HepG2 (cell line): ENCODE data around the gene WIZ. TPM values are rescaled to one million over a fixed set of nuclear protein-coding genes. Genes with fewer than 3 reads are reported as not detected.
A peak's percentile ranks its signal among the peaks of the same experiment; 100 is the strongest.

Experiments
- ATAC-seq: fragments of 200-7000 bp; cut with Tn5 transposase; 3 replicates; pipeline ENCODE4 v1.9.1; 2020; ENCODE audit warnings: mild to moderate bottlenecking, moderate library complexity
- BruUV-seq: library from RNA; stranded (reverse); fragments of 400-500 nt; replicated peaks from 2 replicates; lab custom pipeline; 2021; lab: Mats Ljungman, UMichigan
- CTCF ChIA-PET: fragments of 300-600 bp; formaldehyde crosslinking; extraction: SDS; loops from one replicate; lab custom pipeline; 2021; ENCODE audit warnings: low total read pairs, inconsistent platforms, low intra/inter-chr PET ratio; lab: Yijun Ruan, JAX
- POLR2A ChIA-PET: fragments of 350-600 bp; sonication (Branson Sonifier 250); formaldehyde crosslinking; loops from one replicate; lab custom pipeline; 2020; ENCODE audit warnings: antibody characterized with exemption, inconsistent platforms; lab: Yijun Ruan, JAX
- DNase-seq: peaks from one replicate; pipeline ENCODE4 v3.0.0-alpha.2; 2015; ENCODE audit warnings: low spot score
- FAIRE-seq: peaks from 3 replicates; lab custom pipeline; 2011; peaks lifted over from hg19 to GRCh38; lab: Jason Lieb, UNC
- H2AFZ ChIP-seq: one replicate; pipeline ENCODE4 v1.6.1; 2011; ENCODE audit warnings: low read length, inconsistent platforms
- H3K27ac ChIP-seq: fragments of 300-600 bp; 3 replicates; pipeline ENCODE4 v1.8.0; 2011; ENCODE audit warnings: mixed run types, mild to moderate bottlenecking, mixed read lengths, low read length, inconsistent platforms; ENCODE audit not compliant: insufficient read depth; ENCODE audit errors: extremely low read length
- H3K27me3 ChIP-seq, 2 experiments: fragments of 200-600 bp in 1 of 2; 2 replicates in 1 of 2; 3 replicates in 1 of 2; pipeline versions ENCODE4 v1.6.0 to v1.8.0; 2011; ENCODE audit warnings: low read length in 2 of 2, mild to moderate bottlenecking in 2 of 2, moderate library complexity in 2 of 2, inconsistent platforms in 1 of 2; ENCODE audit not compliant: insufficient read depth in 2 of 2, control insufficient read depth in 1 of 2
- H3K36me3 ChIP-seq, 2 experiments: fragments of 200-600 bp in 1 of 2; replicated peaks in 1 of 2; 2 replicates in 1 of 2; 3 replicates in 1 of 2; pipeline versions ENCODE4 v1.5.1 to v1.8.0; 2011; ENCODE audit warnings: low read length in 2 of 2, inconsistent platforms in 1 of 2; ENCODE audit not compliant: insufficient read depth in 2 of 2, control insufficient read depth in 1 of 2
- H3K4me1 ChIP-seq: 2 replicates; pipeline ENCODE4 v1.5.1; 2012; ENCODE audit warnings: low read length, inconsistent platforms; ENCODE audit not compliant: insufficient read depth
- H3K4me2 ChIP-seq: 2 replicates; pipeline ENCODE4 v1.6.0; 2011; ENCODE audit warnings: low read depth, low read length, inconsistent platforms
- H3K4me3 ChIP-seq, 3 experiments: fragments of 200-600 bp in 1 of 3; sonication (generic), shearing (Covaris generic) in 1 of 3; replicated peaks in 1 of 3; 2 replicates each; pipeline ENCODE4 v1.5.1; 2011 to 2016; ENCODE audit warnings: low read length in 3 of 3, inconsistent platforms in 2 of 3, low read depth in 2 of 3, mild to moderate bottlenecking in 2 of 3, control low read depth in 1 of 3, mixed read lengths in 1 of 3; ENCODE audit not compliant: insufficient read depth in 1 of 3
- H3K79me2 ChIP-seq: one replicate; pipeline ENCODE4 v1.6.1; 2011; ENCODE audit warnings: low read length, inconsistent platforms; ENCODE audit not compliant: insufficient read depth
- H3K9ac ChIP-seq: 2 replicates; pipeline ENCODE4 v1.6.0; 2011; ENCODE audit warnings: mild to moderate bottlenecking, low read depth, low read length, inconsistent platforms; ENCODE audit not compliant: insufficient read depth
- H3K9me3 ChIP-seq: 2 replicates; pipeline ENCODE4 v1.5.1; 2012; ENCODE audit warnings: mild to moderate bottlenecking, low read length
- H4K20me1 ChIP-seq: 2 replicates; pipeline ENCODE4 v1.6.0; 2011; ENCODE audit warnings: inconsistent platforms, mild to moderate bottlenecking, low read length, moderate library complexity; ENCODE audit not compliant: insufficient read depth
- AGO2 ChIP-seq: fragments of 200-400 bp; formaldehyde crosslinking; optimal IDR thresholded peaks from 2 replicates; pipeline ENCODE3; 2017; ENCODE audit warnings: mild to moderate bottlenecking, low read depth, low read length, moderate library complexity
- KLF9 ChIP-seq: IDR thresholded peaks from 2 replicates; pipeline ENCODE4 v1.6.1; 2016; ENCODE audit warnings: low read depth
- PLRG1 ChIP-seq: fragments of 450-650 bp; conservative IDR thresholded peaks from 2 replicates; pipeline ENCODE4 v1.6.1; 2016
- RBM22 ChIP-seq: fragments of 200-400 bp; formaldehyde crosslinking; optimal IDR thresholded peaks from 2 replicates; pipeline ENCODE3; 2017; ENCODE audit warnings: mild to moderate bottlenecking, low read length, moderate library complexity
- ZNF883 ChIP-seq: sonication (generic); formaldehyde crosslinking; IDR thresholded peaks from 2 replicates; pipeline ENCODE4 v1.5.1; 2020; ENCODE audit warnings: mild to moderate bottlenecking, missing genetic modification reagents; ENCODE audit errors: not compliant biosample characterization
- WGBS: methylation state at CpG from one replicate; pipeline ENCODE4 v1.1.6; 2017; ENCODE audit warnings: low lambda C conversion rate; 5-methylcytosine and 5-hydroxymethylcytosine counted together
- in situ Hi-C: cut with HindIII; loops from 2 replicates; pipeline ENCODE4 v1.10.0; 2017; ENCODE audit warnings: low pct_unique_long_range_greater_than_20kb; ENCODE audit not compliant: extremely low pct_ligation_motif_present
- intact Hi-C: fragments of 100-400 bp; cut with micrococcal nuclease; formaldehyde crosslinking; loops from one replicate; pipeline ENCODE4 v1.10.0; 2022; ENCODE audit not compliant: unreplicated experiment
- polyA plus RNA-seq, 8 experiments: library from polyadenylated mRNA; depleted of rRNA in 3 of 8; stranded (reverse) in 7 of 8; unstranded in 1 of 8; fragments of >200 nt; fragmentation: Illumina TruSeq in 4 of 8; extraction: Trizol in 4 of 8; gene quantifications; 2 replicates each; pipeline versions ENCODE4 v1.2.1 to v1.2.3, GENCODE V29; 2011 to 2016; ENCODE audit warnings: low read depth in 4 of 8, missing spikeins in 1 of 8, mixed read lengths in 1 of 8; ENCODE audit not compliant: insufficient read depth in 1 of 8
- total RNA-seq, 5 experiments: library from RNA; depleted of rRNA; stranded (reverse); fragments of >200 nt; fragmentation: Illumina TruSeq; extraction: Trizol; gene quantifications; 2 replicates each; pipeline ENCODE4 v1.2.3, GENCODE V29; 2016; ENCODE audit warnings: low read depth in 1 of 5

WIZ gene
- total and polyA plus RNA-seq, 2 of the 13 experiments (the other 11 are each of a cell fraction or from before 2014, with no cell fraction given) = 4.7 to 4.8 TPM

DNA sequence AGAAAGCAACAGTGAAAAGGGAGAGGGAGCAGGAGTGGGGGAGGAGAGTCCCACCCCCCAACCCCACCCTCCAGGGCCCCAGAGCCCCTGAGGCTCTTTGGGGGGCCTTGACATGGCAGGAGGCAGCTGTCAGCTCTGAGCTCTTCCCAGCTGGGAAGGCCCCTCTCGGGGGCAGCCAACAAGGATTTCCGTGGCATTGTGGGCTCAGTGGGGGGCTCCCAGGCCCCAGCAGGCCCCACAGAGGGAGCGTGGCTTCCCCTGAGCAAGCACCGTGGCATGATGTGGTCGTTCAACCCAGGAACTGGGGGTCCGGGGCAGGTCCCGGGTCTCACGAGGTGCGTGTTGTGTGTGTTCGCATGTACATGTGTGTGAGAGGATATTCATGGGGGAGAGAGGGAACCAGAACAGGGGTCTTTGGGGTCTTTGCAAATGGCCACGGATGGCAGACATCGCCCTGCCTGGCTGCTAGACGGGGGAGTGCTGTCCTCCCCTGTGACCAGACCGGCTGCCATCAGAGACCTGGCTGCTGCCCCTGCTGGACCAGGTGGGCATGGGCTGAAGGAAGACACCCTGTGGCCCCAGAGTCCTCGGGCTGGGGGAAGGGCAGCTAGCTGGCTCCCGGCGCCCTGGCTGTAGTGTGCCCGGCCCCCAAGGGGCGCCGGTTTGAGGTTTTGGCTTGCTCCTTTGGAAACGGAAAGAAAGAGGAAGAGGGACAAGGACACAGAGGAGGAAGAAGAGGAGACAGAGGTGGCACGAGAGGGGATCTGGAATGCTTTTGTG, 27.3 kb downstream of the WIZ start:
- FAIRE-seq (no peak), DNase-seq (no peak), ATAC-seq (no peak)
- Histone ChIP-seq H3K27me3 (no peaks in the 10 kb centered on the region; a peak in 1 of 5 replicates), H3K9ac (no peak overlapping the region), H3K36me3 (peaks cover 25 to 34% of the 10 kb centered on the region in 2 experiments; a peak in 4 of 5 replicates), H3K79me2 (peaks cover 14% of the 10 kb centered on the region), H4K20me1 (peaks cover 4% of the 10 kb centered on the region; the same call in 1 of the 2 replicates), H3K4me3 (no peak overlapping the region), H2AFZ (no peak overlapping the region), H3K4me1 (peaks cover 3% of the 10 kb centered on the region), H3K9me3 (no peaks in the 10 kb centered on the region; the same call in 1 of the 2 replicates), H3K27ac (no peak overlapping the region), H3K4me2 (no peak overlapping the region)
- TF ChIP-seq KLF9 (CRISPR knock-in tag) (no peak), ZNF883 (CRISPR knock-in tag) (no peak), AGO2 (peak; percentile 67)
- in situ Hi-C loops = loop anchor here (10.0 kb wide), 1 partner anchor 132 kb away; no protein-coding TSS in a partner anchor
- WGBS = 97% methylated on average over 21 of the region's 22 CpGs
- POLR2A ChIA-PET = no interaction called here
- no TSS peak for BruUV-seq
- CTCF ChIA-PET = no interaction called here
- intact Hi-C loops = no loop called here

GRCh38 chr19:15421721-15422260, 28.0 kb downstream of the WIZ start:
- no peak overlapping the region for H3K4me3 ChIP-seq
- FAIRE-seq = no peak
- TF ChIP-seq PLRG1 = no peak
- peak; percentile 77 for TF ChIP-seq RBM22
- H3K4me2 ChIP-seq = no peak overlapping the region
- H3K27me3 ChIP-seq = no peaks in the 10 kb centered on the region; a peak in 1 of 5 replicates
- no peak for ATAC-seq
- H3K9ac ChIP-seq = no peak overlapping the region
- BruUV-seq = no TSS peak
- WGBS = 97% methylated on average over 15 of the region's 15 CpGs
- H3K4me1 ChIP-seq = peaks cover 10% of the 10 kb centered on the region
- ChIA-PET CTCF (no interaction called here), POLR2A (no interaction called here)
- in situ Hi-C loops (loop anchor here (10.0 kb wide), 1 partner anchor 133 kb away; no protein-coding TSS in a partner anchor), intact Hi-C loops (no loop called here)
- no peak overlapping the region for H2AFZ ChIP-seq
- no peak for DNase-seq
- H3K36me3 ChIP-seq = peaks cover 21 to 27% of the 10 kb centered on the region in 2 experiments; a peak in 4 of 5 replicates
- H3K27ac ChIP-seq = no peak overlapping the region
- peaks cover 21% of the 10 kb centered on the region for H3K79me2 ChIP-seq
- H4K20me1 ChIP-seq = peaks cover 8% of the 10 kb centered on the region; the same call in 1 of the 2 replicates
- H3K9me3 ChIP-seq = no peaks in the 10 kb centered on the region; the same call in 1 of the 2 replicates
